ENCODE results near the gene PTPRG.
A peak's percentile ranks its signal among the peaks of the same experiment; 100 is the strongest.

Gene PTPRG

GRCh38 chr3:61562721-61563312 is 1.4 kb downstream of the PTPRG start:
- no peak for TF ChIP-seq CTCF (conservative IDR thresholded peaks at IDR 0.05)
- no peak for TF ChIP-seq ZFX (IDR thresholded peaks at IDR 0.05)

DNA sequence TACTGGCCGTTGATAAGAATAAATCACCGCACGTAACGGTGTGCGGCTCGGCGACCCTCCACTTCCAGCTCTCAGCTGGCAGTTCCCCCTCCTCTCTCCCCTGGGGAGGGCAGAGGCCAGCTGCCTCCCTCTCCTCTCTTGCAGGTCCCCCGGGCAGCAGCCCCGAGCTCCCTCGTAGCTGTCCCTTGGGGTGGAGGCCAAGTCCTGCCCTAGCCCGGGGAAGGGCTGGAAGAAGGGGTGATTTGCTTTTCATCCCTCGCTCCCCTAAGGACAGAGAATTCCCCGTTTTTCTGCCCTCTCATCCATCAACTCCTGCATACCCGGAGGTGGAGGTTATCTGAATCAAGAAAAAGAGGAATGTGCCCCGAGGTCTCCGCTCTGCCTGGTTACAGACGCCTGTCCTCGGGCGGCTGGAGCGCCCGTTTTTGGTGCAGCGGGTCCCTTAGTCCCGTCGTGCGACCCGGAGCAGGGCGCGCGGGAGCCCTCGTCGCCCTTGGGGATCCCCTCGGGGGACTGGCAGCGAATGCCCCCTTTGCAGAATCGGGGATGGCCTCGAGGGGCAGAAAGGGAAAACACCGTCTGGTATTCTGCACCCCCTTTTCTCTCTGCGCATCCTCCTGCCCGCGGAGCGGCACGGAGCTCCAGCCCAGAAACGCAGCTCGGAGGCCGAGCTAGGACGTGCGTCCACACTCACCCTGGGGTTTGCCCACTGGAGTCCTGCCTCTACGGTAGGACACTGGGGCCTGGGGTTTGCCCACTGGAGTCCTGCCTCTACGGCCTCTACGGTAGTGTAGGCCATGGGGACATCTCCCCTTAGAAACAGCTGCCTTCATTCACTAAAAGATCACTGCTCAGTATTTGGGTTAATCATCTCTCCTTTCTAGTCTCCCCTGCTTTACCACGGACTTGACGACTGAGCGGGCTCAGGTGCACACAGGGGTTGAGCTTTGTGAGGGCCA is 2.2 kb downstream of the PTPRG start:
- no peak overlapping the region for H3K27ac ChIP-seq
- TF ChIP-seq CTCF (conservative IDR thresholded peaks at IDR 0.05) = no peak
- TF ChIP-seq ZFX (IDR thresholded peaks at IDR 0.05) = no peak

More at GRCh38 chr3:61562721-61563312, 1.4 kb downstream of the PTPRG start:
- no peak overlapping the region for H3K27ac ChIP-seq

- TF ChIP-seq ZFX (IDR thresholded peaks at IDR 0.05) (no peak), CTCF (conservative IDR thresholded peaks at IDR 0.05) (peak; percentile 17)
These were observed 3.2 kb downstream of the PTPRG start for GRCh38 chr3:61564395-61565059.

DNA sequence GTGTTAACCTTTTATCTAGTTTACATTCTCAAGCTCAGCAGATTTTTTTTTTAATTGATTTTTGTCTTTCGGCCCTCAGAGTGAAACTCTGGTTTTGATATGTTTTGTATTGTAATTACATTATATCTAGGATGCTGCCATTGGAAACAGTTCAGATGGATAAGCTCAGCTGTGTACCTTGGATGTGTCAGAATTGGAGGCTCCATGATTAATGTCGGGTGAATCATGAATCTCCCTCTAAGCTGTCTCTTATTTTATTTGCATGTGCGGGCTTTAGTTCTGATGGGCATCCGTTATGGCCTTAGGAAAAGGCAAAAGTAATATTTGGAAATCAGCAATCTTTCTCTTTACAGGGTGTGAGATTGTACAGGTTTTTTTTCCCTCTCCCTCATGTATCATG is 4.2 kb downstream of the PTPRG start:
- TF ChIP-seq ZFX (IDR thresholded peaks at IDR 0.05) (no peak), CTCF (conservative IDR thresholded peaks at IDR 0.05) (no peak)
- no peak overlapping the region for H3K27ac ChIP-seq

More at GRCh38 chr3:61564395-61565059, 3.2 kb downstream of the PTPRG start:
- no peak overlapping the region for H3K27ac ChIP-seq

DNA sequence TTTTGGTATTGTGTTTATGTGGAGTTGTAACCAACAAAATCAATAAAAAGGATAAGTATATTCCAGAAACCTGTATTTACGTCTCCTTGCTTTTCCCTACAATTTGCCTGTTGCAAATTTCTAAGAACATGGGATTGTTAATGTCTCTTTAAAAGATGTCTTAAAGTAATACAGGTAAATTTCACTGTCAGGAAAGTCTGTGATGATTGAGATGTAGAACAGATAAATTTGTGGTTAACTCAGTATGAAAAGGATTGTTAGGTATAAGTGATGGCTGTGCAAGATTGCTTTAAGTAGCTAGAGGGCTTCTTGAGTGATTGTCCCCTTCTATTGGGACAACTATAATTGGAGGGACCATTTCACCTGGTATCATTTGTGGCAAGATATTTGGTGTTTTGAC is 6.8 kb downstream of the PTPRG start:
- TF ChIP-seq ZFX (IDR thresholded peaks at IDR 0.05) (no peak), CTCF (conservative IDR thresholded peaks at IDR 0.05) (no peak)

DNA sequence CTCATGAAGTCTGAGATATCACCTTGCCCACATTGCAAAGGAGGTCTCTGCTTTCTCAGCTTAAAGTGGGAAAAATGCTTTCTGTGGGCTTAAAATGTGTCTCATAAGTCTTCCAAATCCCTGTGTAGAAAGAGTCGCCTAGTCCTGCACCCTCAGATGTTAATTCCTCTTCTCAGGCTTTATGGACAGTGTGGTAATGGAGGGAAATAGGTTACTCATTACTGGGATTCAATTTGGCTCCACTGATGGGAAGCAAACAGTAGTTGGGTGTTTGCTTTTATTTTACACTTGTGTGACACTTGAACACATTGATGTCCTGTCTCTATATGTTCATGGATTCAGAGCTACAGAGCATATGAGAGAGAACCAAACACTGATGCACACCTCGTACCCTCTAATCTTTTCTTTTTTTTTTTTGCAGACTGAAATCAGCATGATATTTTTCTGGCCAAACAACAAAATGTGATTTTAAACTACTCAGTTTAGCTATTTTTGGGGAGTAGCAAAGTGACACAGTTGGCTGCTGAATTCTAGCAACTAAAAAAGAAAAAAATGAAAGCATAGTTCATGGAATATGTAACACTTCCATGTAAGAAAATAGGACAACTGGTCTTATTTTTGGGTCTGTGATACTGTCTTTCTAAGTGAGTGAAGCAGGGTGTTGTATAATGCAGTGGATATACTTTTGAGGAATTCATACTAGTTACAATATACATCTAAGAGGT is 8.6 kb downstream of the PTPRG start:
- TF ChIP-seq ZFX (IDR thresholded peaks at IDR 0.05) = no peak
- TF ChIP-seq CTCF (conservative IDR thresholded peaks at IDR 0.05) = no peak
- H3K27ac ChIP-seq = no peak overlapping the region

More for the DNA sequence above, 6.8 kb downstream of the PTPRG start:
- no peak overlapping the region for H3K27ac ChIP-seq
